Parathyroid adenoma (tissue), 2 donors: ENCODE results near the gene MUC4.
"Not testable (repeated sequence)": the region's sequence is repeated elsewhere in the genome, so short reads cannot be mapped to it uniquely, and the experiment has no call there.

ENCODE experiments used
- H2AFZ ChIP-seq: fragments of 300-600 bp; sonication (generic); one replicate; pipeline ENCODE4 v1.7.0; 2017; ENCODE audit warnings: antibody characterized with exemption, mild to moderate bottlenecking
- H3K27ac ChIP-seq: fragments of 300-600 bp; sonication (generic); one replicate; pipeline ENCODE4 v1.7.0; 2017
- H3K27me3 ChIP-seq: fragments of 300-600 bp; sonication (generic); one replicate; pipeline ENCODE4 v1.7.0; 2017; ENCODE audit warnings: low read length; ENCODE audit not compliant: control insufficient read depth, insufficient read depth
- H3K36me3 ChIP-seq: fragments of 300-600 bp; sonication (generic); one replicate; pipeline ENCODE4 v1.7.0; 2017; ENCODE audit warnings: low read length; ENCODE audit not compliant: control insufficient read depth, insufficient read depth
- H3K4me1 ChIP-seq: fragments of 300-600 bp; sonication (generic); one replicate; pipeline ENCODE4 v1.7.0; 2017; ENCODE audit warnings: control low read depth
- H3K4me2 ChIP-seq: fragments of 300-600 bp; sonication (generic); one replicate; pipeline ENCODE4 v1.7.0; 2017; ENCODE audit warnings: low read length
- H3K4me3 ChIP-seq: fragments of 300-600 bp; sonication (generic); one replicate; pipeline ENCODE4 v1.7.0; 2017; ENCODE audit warnings: low read depth, low read length
- H3K79me2 ChIP-seq: fragments of 300-600 bp; sonication (generic); one replicate; pipeline ENCODE4 v1.7.0; 2017; ENCODE audit warnings: control low read depth
- H3K9ac ChIP-seq: fragments of 300-600 bp; sonication (generic); one replicate; pipeline ENCODE4 v1.7.0; 2017; ENCODE audit warnings: mild to moderate bottlenecking
- H3K9me3 ChIP-seq: fragments of 300-600 bp; sonication (generic); one replicate; pipeline ENCODE4 v1.7.0; 2017; ENCODE audit warnings: low read length; ENCODE audit not compliant: control insufficient read depth
- CTCF ChIP-seq: fragments of 300-600 bp; sonication (generic); IDR thresholded peaks from one replicate; pipeline ENCODE4 v1.7.0; 2017; ENCODE audit warnings: antibody characterized with exemption, mild to moderate bottlenecking
- donor health status: primary hyperparathyroidism.

The MUC4 gene

GRCh38 chr3:195818301-195818700 is 6.6 kb upstream of the MUC4 start:
- H3K9me3 ChIP-seq, result no peaks in the 10 kb centered on the region
- no peaks in the 10 kb centered on the region for H3K36me3 ChIP-seq
- H3K27ac ChIP-seq, result no peak overlapping the region
- H3K79me2 ChIP-seq, result no peaks in the 10 kb centered on the region
- no peaks in the 10 kb centered on the region for H3K4me1 ChIP-seq
- H3K9ac ChIP-seq, result no peak overlapping the region
- H3K4me2 ChIP-seq, result no peak overlapping the region
- no peaks in the 10 kb centered on the region for H3K27me3 ChIP-seq
- TF ChIP-seq CTCF, result no peak
- no peak overlapping the region for H3K4me3 ChIP-seq
- H2AFZ ChIP-seq, result no peak overlapping the region

GRCh38 chr3:195817578-195818135 is 5.9 kb upstream of the MUC4 start:
- Histone ChIP-seq H2AFZ (no peak overlapping the region), H3K27me3 (no peaks in the 10 kb centered on the region), H3K4me1 (no peaks in the 10 kb centered on the region), H3K9me3 (no peaks in the 10 kb centered on the region), H3K4me2 (no peak overlapping the region), H3K4me3 (no peak overlapping the region), H3K27ac (no peak overlapping the region), H3K36me3 (no peaks in the 10 kb centered on the region), H3K79me2 (no peaks in the 10 kb centered on the region), H3K9ac (no peak overlapping the region)
- TF ChIP-seq CTCF, result no peak

GRCh38 chr3:195816276-195816913 is 4.7 kb upstream of the MUC4 start:
- not testable (repeated sequence) for H2AFZ ChIP-seq, H3K9me3 ChIP-seq, H3K4me1 ChIP-seq, H3K79me2 ChIP-seq, H3K4me2 ChIP-seq, H3K27me3 ChIP-seq, H3K9ac ChIP-seq, H3K27ac ChIP-seq, H3K36me3 ChIP-seq, H3K4me3 ChIP-seq

- H3K4me3 ChIP-seq, result no peak overlapping the region
- H3K27ac ChIP-seq, result no peak overlapping the region
- no peaks in the 10 kb centered on the region for H3K9me3 ChIP-seq
- H3K79me2 ChIP-seq, result no peaks in the 10 kb centered on the region
- no peak overlapping the region for H3K4me2 ChIP-seq
- H3K36me3 ChIP-seq, result no peaks in the 10 kb centered on the region
- no peaks in the 10 kb centered on the region for H3K27me3 ChIP-seq
- no peak for TF ChIP-seq CTCF
- H2AFZ ChIP-seq, result no peak overlapping the region
- H3K9ac ChIP-seq, result no peak overlapping the region
- H3K4me1 ChIP-seq, result no peaks in the 10 kb centered on the region
Measured at GRCh38 chr3:195815169-195815771, 3.5 kb upstream of the MUC4 start.

GRCh38 chr3:195813916-195814640 is 2.3 kb upstream of the MUC4 start:
- H3K4me1 ChIP-seq, result no peaks in the 10 kb centered on the region
- TF ChIP-seq CTCF, result no peak
- H3K27me3 ChIP-seq, result no peaks in the 10 kb centered on the region
- H3K79me2 ChIP-seq, result no peaks in the 10 kb centered on the region
- H3K9ac ChIP-seq, result no peak overlapping the region
- H3K4me2 ChIP-seq, result no peak overlapping the region
- H3K4me3 ChIP-seq, result no peak overlapping the region
- no peaks in the 10 kb centered on the region for H3K36me3 ChIP-seq
- H3K27ac ChIP-seq, result no peak overlapping the region
- no peak overlapping the region for H2AFZ ChIP-seq
- H3K9me3 ChIP-seq, result no peaks in the 10 kb centered on the region
